GM12878 (cell line): ENCODE data around the gene CHRNB2. TPM values are rescaled to one million over a fixed set of nuclear protein-coding genes. Genes with fewer than 3 reads are reported as not detected.

ENCODE experiments used
- ATAC-seq: fragments of 200-7000 bp; cut with Tn5 transposase; 3 replicates; pipeline ENCODE4 v1.9.1; 2020; ENCODE audit warnings: mild to moderate bottlenecking, moderate library complexity
- Bru-seq: library from RNA; stranded (reverse); fragments of 400-500 nt; gene quantifications from one replicate; lab custom pipeline; 2021; lab: Mats Ljungman, UMichigan
- BruChase-seq, 2 experiments: library from RNA; stranded (reverse); fragments of 400-500 nt; gene quantifications; one replicate each; lab custom pipeline; 2021; lab: Mats Ljungman, UMichigan
- BruUV-seq: library from RNA; stranded (reverse); fragments of 400-500 nt; replicated peaks from 2 replicates; lab custom pipeline; 2021; lab: Mats Ljungman, UMichigan
- CTCF ChIA-PET: fragments of 300-600 bp; sonication (Branson Sonifier 250); formaldehyde crosslinking; extraction: SDS; loops from one replicate; lab custom pipeline; 2021; ENCODE audit warnings: inconsistent platforms; lab: Yijun Ruan, JAX
- POLR2A ChIA-PET: fragments of 350-600 bp; formaldehyde crosslinking; extraction: SDS; loops from one replicate; lab custom pipeline; 2021; ENCODE audit warnings: inconsistent platforms; lab: Charles Lee
- RAD21 ChIA-PET: fragments of 300-600 bp; sonication (Branson Sonifier 250); formaldehyde crosslinking; loops from one replicate; lab custom pipeline; 2023; ENCODE audit warnings: antibody characterized with exemption; ENCODE audit not compliant: unreplicated experiment; lab: Charles Lee
- SMC1A ChIA-PET: fragments of 300-600 bp; sonication (Branson Sonifier 250); formaldehyde crosslinking; loops from one replicate; lab custom pipeline; 2023; ENCODE audit not compliant: unreplicated experiment, uncharacterized antibody; lab: Charles Lee
- DNase-seq: peaks from one replicate; pipeline ENCODE4 v3.0.0-alpha.2; 2011; ENCODE audit warnings: low read depth, low spot score
- FAIRE-seq: peaks from 3 replicates; lab custom pipeline; 2011; peaks lifted over from hg19 to GRCh38; lab: Jason Lieb, UNC
- H2AFZ ChIP-seq: 2 replicates; pipeline ENCODE4 v1.6.0; 2011; ENCODE audit warnings: low read depth, low read length, control low read depth; ENCODE audit not compliant: control insufficient read depth
- H3K27ac ChIP-seq: 2 replicates; pipeline ENCODE4 v1.5.1; 2011; ENCODE audit warnings: control low read depth; ENCODE audit not compliant: control insufficient read depth, insufficient read depth
- H3K27me3 ChIP-seq, 2 experiments: replicated peaks in 1 of 2; 2 replicates each; pipeline versions ENCODE4 v1.6.0 to v1.6.1; 2011; ENCODE audit warnings: low read length in 1 of 2; ENCODE audit not compliant: control insufficient read depth in 2 of 2, insufficient read depth in 2 of 2
- H3K36me3 ChIP-seq, 2 experiments: 2 replicates each; pipeline ENCODE4 v1.5.1; 2011; ENCODE audit warnings: low read length in 1 of 2; ENCODE audit not compliant: control insufficient read depth in 2 of 2, insufficient read depth in 2 of 2
- H3K4me1 ChIP-seq: 2 replicates; pipeline ENCODE4 v1.6.1; 2011; ENCODE audit warnings: mild to moderate bottlenecking, low read length, moderate library complexity, mixed read lengths; ENCODE audit not compliant: control insufficient read depth, insufficient read depth
- H3K4me2 ChIP-seq: 2 replicates; pipeline ENCODE4 v1.6.0; 2011; ENCODE audit warnings: control low read depth; ENCODE audit not compliant: control insufficient read depth, insufficient read depth
- H3K4me3 ChIP-seq: fragments of 200-600 bp; sonication (generic); 2 replicates; pipeline ENCODE4 v1.5.1; 2016
- H3K79me2 ChIP-seq: 2 replicates; pipeline ENCODE4 v1.6.0; 2011; ENCODE audit warnings: low read length; ENCODE audit not compliant: control insufficient read depth, insufficient read depth
- H3K9ac ChIP-seq: 2 replicates; pipeline ENCODE4 v1.8.0; 2011; ENCODE audit warnings: low read length, control low read depth, mixed read lengths; ENCODE audit not compliant: control insufficient read depth, insufficient read depth
- H3K9me3 ChIP-seq: replicated peaks from 3 replicates; pipeline ENCODE4 v1.5.1; 2011; ENCODE audit warnings: mild to moderate bottlenecking, low read length; ENCODE audit not compliant: control insufficient read depth, insufficient read depth
- H4K20me1 ChIP-seq: 2 replicates; pipeline ENCODE4 v1.6.0; 2011; ENCODE audit not compliant: control insufficient read depth, insufficient read depth
- FOXK2 ChIP-seq: fragments of 450-650 bp; IDR thresholded peaks from 2 replicates; pipeline ENCODE4 v1.6.1; 2017; ENCODE audit warnings: mild to moderate bottlenecking, moderate library complexity
- LARP7 ChIP-seq: fragments of 450-650 bp; IDR thresholded peaks from 2 replicates; pipeline ENCODE4 v1.6.1; 2017; ENCODE audit warnings: mild to moderate bottlenecking
- MAX ChIP-seq: IDR thresholded peaks from 2 replicates; pipeline ENCODE4 v1.6.1; 2012; ENCODE audit warnings: low read depth, low read length, improper control_type of control experiment
- MXI1 ChIP-seq: fragments of 150-350 bp; IDR thresholded peaks from 2 replicates; pipeline ENCODE4 v1.6.1; 2011; ENCODE audit warnings: low read depth, mild to moderate bottlenecking, inconsistent platforms, low read length, improper control_type of control experiment
- RCOR1 ChIP-seq: conservative IDR thresholded peaks from 2 replicates; pipeline ENCODE4 v1.6.1; 2012; ENCODE audit warnings: low read depth, low read length, improper control_type of control experiment
- REST ChIP-seq: IDR thresholded peaks from 2 replicates; pipeline ENCODE4 v1.6.1; 2012; ENCODE audit warnings: mild to moderate bottlenecking, low read depth, low read length
- SREBF2 ChIP-seq: IDR thresholded peaks from 2 replicates; pipeline ENCODE4 v1.6.1; 2012; ENCODE audit warnings: mild to moderate bottlenecking, low read length
- TCF12 ChIP-seq: IDR thresholded peaks from 2 replicates; pipeline ENCODE4 v1.6.1; 2011; ENCODE audit warnings: low read depth, mild to moderate bottlenecking, low read length
- TCF3 ChIP-seq: IDR thresholded peaks from 2 replicates; pipeline ENCODE4 v1.6.1; 2012; ENCODE audit warnings: low read depth, mild to moderate bottlenecking, low read length, borderline replicate concordance; ENCODE audit not compliant: insufficient read depth
- TCF7 ChIP-seq: IDR thresholded peaks from 2 replicates; pipeline ENCODE4 v1.6.1; 2014; ENCODE audit warnings: antibody characterized with exemption, borderline replicate concordance
- ZZZ3 ChIP-seq: IDR thresholded peaks from 2 replicates; pipeline ENCODE4 v1.6.1; 2011; ENCODE audit warnings: low read depth; ENCODE audit not compliant: control insufficient read depth, insufficient read length
- WGBS: methylation state at CpG from one replicate; pipeline ENCODE4 v1.1.6; 2016; ENCODE audit warnings: low lambda C conversion rate; ENCODE audit not compliant: insufficient replicate concordance, insufficient coverage; ENCODE audit errors: missing lambda C conversion rate; 5-methylcytosine and 5-hydroxymethylcytosine counted together
- in situ Hi-C: fragments of 300-500 bp; cut with MboI; formaldehyde crosslinking; loops from 9 replicates; pipeline ENCODE4 v1.14.3; 2018; ENCODE audit warnings: mixed read lengths
- intact Hi-C: fragments of 100-400 bp; cut with micrococcal nuclease; formaldehyde crosslinking; loops from one replicate; pipeline ENCODE4 v1.14.2; 2022; ENCODE audit not compliant: unreplicated experiment
- long read RNA-seq, 2 experiments: library from polyadenylated mRNA; unstranded; transcript quantifications; one replicate each; pipeline ENCODE4 v2.0.0, GENCODE V29; 2019 to 2020
- polyA minus RNA-seq, 3 experiments: library from RNA; depleted of rRNA, polyadenylated mRNA; stranded (reverse); fragments of >200 nt; gene quantifications; 2 replicates each; pipeline ENCODE4 v1.2.3, GENCODE V29; 2011
- polyA plus RNA-seq, 11 experiments: library from polyadenylated mRNA; depleted of rRNA in 4 of 11; unstranded in 6 of 11; stranded (reverse) in 5 of 11; fragments of >200 nt; fragmentation: Nextera tagmentation in 4 of 11; fragmentation: Illumina TruSeq in 1 of 11; extraction: Ambion mirVana in 4 of 11; extraction: Trizol in 1 of 11; gene quantifications; 1 replicate in 1 of 11; 2 replicates in 10 of 11; pipeline versions ENCODE4 v1.2.1 to v1.2.3, GENCODE V29; 2011 to 2016; ENCODE audit warnings: inconsistent platforms in 2 of 11, missing spikeins in 2 of 11, low read depth in 1 of 11
- total RNA-seq, 4 experiments: library from RNA; depleted of rRNA in 3 of 4; stranded (reverse); fragments of >200 nt in 3 of 4; fragmentation: Illumina TruSeq in 1 of 4; extraction: Trizol in 1 of 4; gene quantifications; 2 replicates each; pipeline versions ENCODE4 v1.2.1 to v1.2.3, GENCODE V29; 2013 to 2021

Gene CHRNB2
- total RNA-seq (2013; cell fraction: nucleolus; rRNA removed): 0.07 and 0.08 TPM in 2 replicates
- not detected in 2 replicates for total RNA-seq (2014; rRNA removed)
- not detected in 2 replicates for total RNA-seq (2014; rRNA removed; fragmentation: Illumina TruSeq; extraction: Trizol)
- total RNA-seq (2021): 0.03 TPM in 1 of 2 replicates, not detected in the other
- polyA plus RNA-seq (2011; ENCODE audit: low read depth): 0.10 TPM
- not detected in 2 replicates for polyA plus RNA-seq (2011; rRNA removed)
- polyA plus RNA-seq (2011; cell fraction: cytosol; rRNA removed): 0.02 TPM in 1 of 2 replicates, not detected in the other
- 0.04 and 0.07 TPM in 2 replicates for polyA plus RNA-seq (2011; cell fraction: nucleus; rRNA removed)
- polyA plus RNA-seq (2012): 0.08 and 0.10 TPM in 2 replicates
- polyA plus RNA-seq (2014; fragmentation: Illumina TruSeq; extraction: Trizol): 0.03 TPM in 1 of 2 replicates, not detected in the other
- not detected for polyA plus RNA-seq (2014; fragmentation: Nextera tagmentation; extraction: Ambion mirVana)
- polyA plus RNA-seq (2014; rRNA removed): 0.01 and 0.04 TPM in 2 replicates
- under 1 TPM in 1 of 2 experiments, not detected in 1; 0.11 TPM for polyA plus RNA-seq (2016; fragmentation: Nextera tagmentation; extraction: Ambion mirVana)
- 0.80 TPM in 1 of 2 replicates, not detected in the other for polyA minus RNA-seq (2011; rRNA and poly(A)+ RNA removed)
- not detected in 2 replicates for polyA minus RNA-seq (2011; cell fraction: cytosol; rRNA and poly(A)+ RNA removed)
- polyA minus RNA-seq (2011; cell fraction: nucleus; rRNA and poly(A)+ RNA removed): not detected in 2 replicates
- not detected for Bru-seq, nascent RNA
- not detected for BruChase-seq, experiment 1, labeled RNA remaining after a 6-hour chase
- percentile 1 among the genes with signal in this experiment for BruChase-seq, experiment 2, labeled RNA remaining after a 2-hour chase
- long read RNA-seq, experiment 1: 0 reads
- long read RNA-seq, experiment 2, partial matches to known transcripts: 0 of 1 reads
- long read RNA-seq, experiment 2, other reads (novel, unspliced or antisense): 1 of 1 reads

GRCh38 chr1:154567386-154568156, at the start of gene CHRNB2:
TSS of gene CHRNB2 (plus strand) at chr1:154567778. CDS start at chr1:154568045, 267 bp downstream.
- H4K20me1 ChIP-seq: no peaks in the 10 kb centered on the region; the same call in 1 of the 2 replicates
- DNase-seq: no peak
- WGBS: 18% methylated on average over 53 of the region's 53 CpGs
- no peak within 1 kb of the TSS for H2AFZ ChIP-seq
- POLR2A ChIA-PET: no interaction called here
- in situ Hi-C loops: loop anchor here (5.0 kb wide), 1 partner anchor 315 kb away; no protein-coding TSS in a partner anchor
- no peak within 1 kb of the TSS for H3K27ac ChIP-seq
- SMC1A ChIA-PET: interaction anchor here (1.4 kb wide), 1 partner anchor 86 kb away, joined by 3 read pairs; no protein-coding TSS in a partner anchor
- no peak within 1 kb of the TSS for H3K4me3 ChIP-seq
- BruUV-seq: no TSS peak
- no peaks in the 10 kb centered on the region for H3K79me2 ChIP-seq
- no peaks in the 10 kb centered on the region for H3K36me3 ChIP-seq
- H3K9ac ChIP-seq: no peak within 1 kb of the TSS
- FAIRE-seq: no peak
- RAD21 ChIA-PET: interaction anchor here (1.1 kb wide), 1 partner anchor 8 kb away, joined by 6 read pairs; no protein-coding TSS in a partner anchor
- H3K4me2 ChIP-seq: no peak within 1 kb of the TSS; the same call in 1 of the 2 replicates
- ATAC-seq: peak; percentile 98
- CTCF ChIA-PET: interaction anchor here (2.1 kb wide), 1 partner anchor 8 kb away, joined by 8 read pairs; no protein-coding TSS in a partner anchor
- H3K27me3 ChIP-seq: peaks cover 2 to 5% of the 10 kb centered on the region in 2 experiments; a peak in 3 of 4 replicates
- H3K9me3 ChIP-seq: no peaks in the 10 kb centered on the region
- H3K4me1 ChIP-seq: no peaks in the 10 kb centered on the region
- intact Hi-C loops: no loop called here
- TF ChIP-seq REST (peak; percentile 98), MAX (peak; percentile 23; the same call in 1 of the 2 replicates), TCF7 (no peak), LARP7 (0 out of 2 replicates have a peak, but pooled peaks have one; percentile 42), TCF3 (0 out of 2 replicates have a peak, but pooled peaks have one; percentile 52), ZZZ3 (no peak), MXI1 (peak; percentile 82), SREBF2 (no peak), FOXK2 (no peak), TCF12 (0 out of 2 replicates have a peak, but pooled peaks have one; percentile 32), RCOR1 (0 out of 2 replicates have a peak, but pooled peaks have one; percentile 41)
